Measurements from ENCODE around the gene INS.

INS gene

DNA sequence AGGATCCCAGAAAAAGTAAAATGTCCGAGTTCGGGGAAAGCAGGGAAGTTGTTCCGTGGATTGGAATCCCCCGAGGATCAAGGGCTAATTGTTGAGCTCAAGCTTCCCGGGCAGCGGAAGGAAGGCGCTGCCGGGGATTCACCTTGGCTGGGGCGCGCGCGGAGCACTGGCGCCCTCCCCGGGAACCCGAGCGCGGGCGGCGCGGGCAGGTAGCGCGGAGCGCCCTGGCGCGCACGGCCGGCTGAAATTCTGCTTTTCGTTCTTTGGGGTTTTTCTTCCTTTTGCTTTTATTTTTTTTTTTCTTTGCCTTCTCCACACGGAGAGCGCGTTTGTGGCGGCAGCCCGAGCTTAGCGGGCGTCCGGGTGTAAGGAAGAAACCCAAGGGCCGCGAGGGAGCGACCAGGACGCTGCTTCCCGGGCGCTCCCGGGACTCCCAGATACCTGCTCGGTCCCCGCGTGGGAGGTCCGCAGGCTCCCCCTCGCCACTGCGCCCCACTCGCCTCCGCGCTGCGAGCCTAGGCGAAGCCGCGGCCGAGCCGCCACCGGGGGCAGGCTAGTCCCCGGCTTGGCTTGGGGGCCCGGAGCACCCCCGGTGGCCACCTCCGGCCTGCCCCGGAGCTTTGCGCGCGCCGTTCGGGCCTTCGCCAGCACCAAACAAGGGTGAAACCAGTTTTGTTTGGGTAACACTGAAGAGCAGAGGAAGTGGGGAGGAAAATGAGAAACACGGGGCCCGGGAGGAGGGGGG lies 17.0 kb downstream of the INS start:
- no peak for DNase-seq (ENCODE audit: low spot score)

DNA sequence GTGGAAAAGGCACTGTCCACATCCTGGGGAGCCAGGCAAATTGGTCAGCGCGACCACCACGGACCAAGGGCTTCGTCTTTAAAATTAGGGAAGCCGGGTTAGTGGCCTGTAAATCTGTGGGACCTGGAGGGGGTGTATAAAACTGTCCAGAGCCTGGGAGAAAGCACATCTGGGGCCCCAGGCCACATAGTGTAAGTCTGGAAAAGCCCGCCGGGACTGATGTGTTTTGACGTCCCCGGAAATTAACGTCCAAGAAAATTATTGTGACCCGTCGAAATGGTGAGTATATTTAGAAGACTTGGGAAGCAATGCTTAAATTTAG lies 17.6 kb downstream of the INS start:
- no peak for DNase-seq (ENCODE audit: low spot score)

- no peak for DNase-seq (ENCODE audit: low spot score)
Observed at GRCh38 chr11:2142762-2143202, 18.2 kb downstream of the INS start.

DNA sequence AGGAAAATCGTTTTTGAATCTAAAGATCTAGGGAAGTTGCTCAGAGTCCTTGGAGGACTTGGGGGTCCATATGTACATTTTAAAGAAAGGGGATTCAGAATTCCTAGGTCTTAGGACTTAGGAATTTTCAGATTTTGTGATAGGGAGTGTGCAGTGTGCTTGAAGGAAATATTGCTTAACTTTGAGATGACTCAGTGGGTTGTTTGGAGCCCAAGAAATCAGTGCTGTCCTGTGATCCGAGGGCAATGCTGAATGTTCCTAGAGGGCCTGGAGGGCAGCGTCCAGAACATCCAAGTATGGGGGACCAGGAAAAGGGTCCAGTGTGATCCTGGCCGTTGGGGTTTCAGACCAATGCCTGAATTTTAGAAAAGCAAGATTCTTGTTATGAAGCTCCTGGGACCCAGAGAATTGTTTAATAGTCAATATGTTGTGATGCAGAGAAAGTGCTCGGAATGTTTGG lies 18.7 kb downstream of the INS start:
- no peak for DNase-seq (ENCODE audit: low spot score)

DNA sequence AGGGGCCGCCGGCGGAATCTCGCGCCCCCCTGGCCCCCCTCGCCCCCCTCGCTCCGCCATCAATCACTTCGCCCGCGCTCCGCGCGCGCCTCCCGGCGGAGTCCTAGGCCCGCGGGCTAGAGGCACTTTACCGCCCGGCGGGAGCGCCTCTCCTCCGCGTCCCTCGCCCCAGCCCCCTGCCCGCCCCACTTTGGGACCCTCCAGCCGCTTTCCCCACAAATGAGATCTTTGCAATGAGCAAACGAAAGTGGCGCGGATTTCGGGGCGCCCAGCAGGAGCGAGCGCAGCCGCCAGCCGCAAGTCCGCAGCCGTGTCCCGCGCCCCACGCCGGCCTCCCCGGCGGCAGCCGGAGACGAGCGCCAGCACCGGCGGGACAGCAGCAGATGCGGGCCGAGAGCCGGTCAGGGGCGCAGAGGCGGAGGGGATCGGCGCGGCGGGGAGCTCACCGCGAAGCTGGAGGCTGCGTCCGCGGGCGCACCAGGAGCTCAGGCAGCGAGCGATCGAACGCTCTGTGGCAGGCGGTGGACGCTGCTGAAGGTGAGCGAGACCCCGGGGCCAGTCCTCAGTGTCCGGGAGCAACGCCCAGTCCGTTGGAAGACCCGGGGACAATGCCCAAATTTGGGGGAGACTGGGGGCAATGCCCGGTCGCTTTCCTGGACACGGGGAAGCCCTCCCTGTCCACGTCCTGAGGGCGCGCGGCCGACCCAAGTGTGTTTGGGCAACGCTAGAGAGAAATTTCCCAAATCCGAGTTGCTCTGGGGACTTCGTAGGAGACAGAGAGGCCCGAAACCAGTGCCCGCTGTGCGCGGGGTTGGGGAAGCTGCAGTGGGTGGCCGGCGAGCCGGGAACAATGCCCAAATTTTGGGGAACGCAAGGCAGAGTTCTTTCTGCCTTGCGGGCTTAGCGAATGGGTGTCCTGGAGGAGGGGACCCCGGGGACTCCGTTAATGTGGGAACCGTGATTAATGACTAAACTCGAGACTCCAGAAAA lies 20.3 kb downstream of the INS start:
- no peak for DNase-seq (ENCODE audit: low spot score)

DNA sequence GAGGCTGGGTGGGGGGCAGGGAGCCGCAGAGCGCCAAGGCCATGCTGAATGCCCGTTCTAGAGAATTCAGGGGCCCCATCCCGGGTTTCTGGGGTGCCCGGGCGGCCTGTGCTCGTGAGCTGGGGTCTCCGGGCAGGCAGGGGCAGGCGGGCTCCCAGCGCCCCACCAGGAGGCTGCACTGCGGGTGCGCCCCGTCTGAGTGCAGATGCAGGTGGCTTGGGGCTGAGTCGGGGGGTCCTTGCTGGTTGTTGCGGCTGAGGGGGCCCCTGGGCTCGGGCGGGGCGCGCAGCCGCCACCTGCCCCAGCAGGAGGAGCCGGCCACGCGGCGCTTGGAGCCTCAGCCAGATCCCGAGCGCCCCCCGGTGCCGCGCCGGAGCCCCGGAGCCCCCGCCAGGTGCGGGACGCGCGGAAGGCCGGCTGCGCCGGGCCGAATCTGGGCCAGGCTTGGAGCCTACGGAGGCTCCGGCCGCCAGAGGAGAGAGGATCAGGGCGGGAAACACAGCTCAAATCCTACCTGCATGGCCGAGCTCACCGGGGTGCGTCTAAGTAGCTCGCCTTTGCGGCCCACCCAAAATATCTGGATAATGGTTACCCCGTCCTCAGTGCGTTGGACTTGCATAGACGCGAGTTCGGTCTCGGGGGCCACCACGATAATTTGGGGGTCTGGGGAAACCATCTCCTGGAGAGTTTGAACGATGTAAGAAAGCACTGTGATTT lies 21.2 kb downstream of the INS start:
- no peak for DNase-seq (ENCODE audit: low spot score)

DNA sequence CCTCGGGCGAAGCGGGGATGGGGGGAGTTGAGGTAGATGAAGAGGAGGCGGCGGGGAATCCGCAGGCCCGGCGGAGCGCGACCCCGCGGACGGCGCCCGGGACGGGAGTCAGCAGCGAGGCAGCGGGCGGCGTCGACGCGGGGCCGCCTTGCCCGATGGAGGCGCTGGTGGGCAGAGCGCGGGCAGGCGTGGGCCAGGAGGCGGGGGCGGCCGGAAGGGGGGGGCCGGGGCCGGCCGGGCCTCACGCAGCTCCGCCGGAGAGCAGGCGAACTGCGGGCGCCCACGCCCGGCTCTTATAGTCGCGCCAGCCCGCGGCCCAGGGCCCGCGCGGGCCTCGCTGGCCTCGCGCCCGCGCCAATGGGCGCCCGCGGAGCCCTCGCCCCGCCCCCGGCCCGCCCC lies 21.9 kb downstream of the INS start, which contains the start of gene IGF2:
TSS of gene IGF2 (minus strand) at position 267 of the 399 bp plus-strand sequence. CDS start 3,866 bp downstream, outside the sequence.
- DNase-seq (ENCODE audit: low spot score): no peak

DNA sequence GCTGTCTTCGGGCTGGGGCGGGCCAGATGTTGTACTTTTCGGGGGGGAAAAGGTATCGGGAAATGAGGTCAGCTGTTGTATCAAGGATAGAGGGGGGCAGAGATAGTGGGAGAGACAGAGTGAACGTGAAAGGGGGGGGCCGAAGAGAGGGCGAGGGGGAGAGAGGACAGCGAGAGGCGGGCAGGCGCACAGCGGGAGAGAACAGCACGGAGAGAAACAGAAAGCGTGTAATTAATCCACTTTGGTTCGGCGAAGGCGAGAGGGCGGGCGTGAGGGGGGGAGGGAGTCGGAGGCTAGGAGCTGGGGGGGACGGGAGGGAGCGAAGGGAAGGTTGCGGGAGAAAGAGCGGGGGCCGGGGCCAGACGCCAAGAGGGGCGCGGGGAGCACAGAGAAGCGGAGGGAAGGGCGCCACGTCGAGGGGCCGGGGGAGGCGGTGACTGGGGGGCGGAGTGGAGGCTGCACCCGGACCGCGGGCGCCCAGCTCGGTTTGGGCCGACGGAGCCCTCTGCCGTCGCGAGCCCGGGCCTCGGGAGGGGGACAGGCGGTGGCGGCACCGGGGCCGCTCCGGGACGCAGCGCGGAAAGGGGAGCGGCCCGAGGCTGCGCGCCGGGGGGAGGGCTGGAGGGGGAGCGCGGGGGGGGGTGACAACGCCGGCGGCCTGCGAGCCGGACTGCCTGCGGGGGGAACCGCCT lies 22.4 kb downstream of the INS start:
- DNase-seq (ENCODE audit: low spot score): no peak

DNA sequence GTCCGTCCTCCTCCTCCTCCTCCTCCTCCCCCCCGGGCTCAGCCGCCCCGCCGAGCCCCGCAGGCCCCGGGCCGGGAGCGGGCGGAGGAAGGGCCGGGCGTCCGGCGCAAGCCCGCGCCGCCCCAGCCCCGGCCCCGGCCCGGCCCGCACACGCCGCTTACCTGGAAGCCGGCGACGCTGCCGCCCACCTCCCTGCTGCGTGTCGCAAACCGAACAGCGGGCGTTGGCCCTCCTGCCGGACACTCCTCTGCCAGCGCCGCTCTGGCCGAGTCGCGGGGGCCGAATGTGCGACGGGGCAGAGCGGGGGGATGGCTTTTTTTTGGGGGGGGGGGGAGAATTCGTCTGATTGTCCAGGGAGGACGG lies 23.0 kb downstream of the INS start:
- DNase-seq (ENCODE audit: low spot score): no peak

- DNase-seq (ENCODE audit: low spot score): no peak
Observed at GRCh38 chr11:2137202-2138067, 23.6 kb downstream of the INS start.

GRCh38 chr11:2136952-2137201 lies 24.1 kb downstream of the INS start:
- DNase-seq (ENCODE audit: low spot score): no peak

- DNase-seq (ENCODE audit: low spot score): no peak
Observed at GRCh38 chr11:2136209-2136951, 24.6 kb downstream of the INS start.

GRCh38 chr11:2135648-2136201 lies 25.3 kb downstream of the INS start:
- DNase-seq (ENCODE audit: low spot score): no peak

DNA sequence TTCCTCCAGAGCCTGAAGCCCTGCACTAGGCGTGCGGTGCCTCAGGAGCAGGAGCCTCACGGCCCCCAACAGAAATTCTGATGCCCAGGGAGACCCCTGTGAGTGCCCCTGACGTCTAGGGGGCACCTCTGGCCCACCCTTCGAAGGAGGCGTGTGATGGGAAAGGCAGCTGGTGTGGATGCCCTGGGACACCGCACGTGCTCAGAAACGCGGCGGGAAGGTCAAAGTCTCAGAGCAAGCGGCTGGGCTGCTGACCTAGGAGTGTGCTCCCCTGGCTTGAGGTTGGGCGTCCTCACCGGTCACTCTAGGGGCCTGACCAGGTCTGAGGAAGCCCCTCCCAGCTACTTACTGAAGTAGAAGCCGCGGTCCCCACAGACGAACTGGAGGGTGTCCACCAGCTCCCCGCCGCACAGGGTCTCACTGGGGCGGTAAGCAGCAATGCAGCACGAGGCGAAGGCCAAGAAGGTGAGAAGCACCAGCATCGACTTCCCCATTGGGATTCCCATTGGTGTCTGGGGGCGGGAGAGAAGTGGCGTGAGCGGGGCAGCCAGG lies 25.9 kb downstream of the INS start:
- DNase-seq (ENCODE audit: low spot score): no peak

DNA sequence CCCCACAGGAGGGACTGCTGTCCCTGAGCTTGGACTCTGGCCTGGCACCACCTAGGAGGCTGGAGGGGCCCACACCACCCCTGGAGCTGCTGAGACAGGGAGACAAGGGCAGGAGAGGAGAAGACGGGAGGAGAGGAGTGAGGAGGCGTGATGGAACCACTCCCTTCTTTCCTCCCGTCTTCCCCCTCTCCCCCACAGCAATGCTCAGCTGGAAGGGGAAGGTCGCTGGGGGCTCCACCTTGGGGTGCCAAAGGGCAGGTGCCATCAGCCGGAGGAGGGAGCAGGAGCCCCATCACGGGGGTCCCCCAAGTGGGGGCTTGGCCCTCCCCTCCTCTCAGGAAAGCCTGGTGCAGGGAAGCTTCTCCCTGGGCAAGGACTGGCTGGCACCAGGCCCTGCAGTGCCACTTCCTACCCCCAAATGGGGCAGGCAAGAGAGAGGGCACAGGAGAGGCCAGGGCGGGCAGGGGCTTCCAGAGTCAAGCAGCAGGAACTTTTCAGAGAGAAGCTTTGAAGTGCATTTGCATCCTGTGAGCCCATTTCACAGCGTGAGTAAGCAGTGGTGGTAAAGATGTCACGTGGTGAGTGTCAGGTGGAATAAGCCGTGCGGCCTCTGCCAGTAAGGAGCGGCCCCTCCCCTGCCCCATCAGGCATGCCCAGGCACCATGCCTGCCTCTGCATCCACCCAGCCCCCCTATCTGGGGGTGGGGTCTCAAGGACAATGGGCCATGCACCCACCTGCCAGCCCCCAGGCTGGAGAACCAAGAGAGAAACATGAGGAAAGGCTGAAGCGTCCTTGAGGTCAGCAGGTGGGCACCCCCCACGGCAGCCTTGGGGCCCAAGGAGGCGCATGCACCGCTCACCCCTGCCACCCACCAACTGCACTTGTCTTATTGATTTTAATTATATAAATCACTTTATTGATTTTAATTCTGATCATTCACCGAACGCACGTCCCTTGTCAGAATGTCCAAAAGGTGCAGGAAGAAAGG lies 26.7 kb downstream of the INS start:
- DNase-seq (ENCODE audit: low spot score): no peak

GRCh38 chr11:2133241-2134021 lies 27.6 kb downstream of the INS start:
- no peak for DNase-seq (ENCODE audit: low spot score)

DNA sequence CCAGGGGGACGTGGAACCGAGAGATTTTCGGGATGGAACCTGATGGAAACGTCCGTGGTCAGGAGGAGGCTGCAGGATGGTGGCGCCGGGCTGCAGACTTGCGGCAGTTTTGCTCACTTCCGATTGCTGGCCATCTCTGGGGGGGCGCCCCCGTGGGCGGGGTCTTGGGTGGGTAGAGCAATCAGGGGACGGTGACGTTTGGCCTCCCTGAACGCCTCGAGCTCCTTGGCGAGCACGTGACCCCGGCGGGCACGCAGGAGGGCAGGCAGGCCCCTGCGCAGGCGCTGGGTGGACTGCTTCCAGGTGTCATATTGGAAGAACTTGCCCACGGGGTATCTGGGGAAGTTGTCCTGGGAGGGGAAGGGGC lies 28.2 kb downstream of the INS start:
- DNase-seq (ENCODE audit: low spot score): no peak

DNA sequence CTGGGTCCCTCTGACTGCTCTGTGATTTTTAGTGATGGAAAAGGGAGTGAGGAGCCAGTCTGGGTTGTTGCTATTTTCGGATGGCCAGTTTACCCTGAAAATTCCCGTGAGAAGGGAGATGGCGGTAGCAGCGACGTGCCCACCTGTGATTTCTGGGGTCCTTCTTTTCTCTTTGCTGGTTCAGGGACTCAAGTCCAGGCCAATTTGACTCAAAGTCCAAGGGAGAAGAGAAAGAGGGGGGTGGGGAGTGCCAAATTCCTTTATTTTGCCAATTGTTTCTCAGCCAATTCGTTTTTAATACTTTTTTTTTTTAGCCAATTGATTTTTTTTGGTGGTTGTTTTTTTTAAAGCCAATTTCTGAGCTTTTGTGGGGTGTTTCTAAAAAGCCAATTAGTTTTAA lies 28.8 kb downstream of the INS start:
- DNase-seq (ENCODE audit: low spot score): no peak
